ENCODE data around the gene MAML3.

The MAML3 gene

GRCh38 chr4:139668658-139669201, 485.3 kb downstream of the MAML3 start:
- TF ChIP-seq POLR2AphosphoS5 (IDR thresholded peaks at IDR 0.05; ENCODE audit: low read depth, low read length): no peak

- no peak for TF ChIP-seq TAF1 (IDR thresholded peaks at IDR 0.05; ENCODE audit: borderline replicate concordance, insufficient read depth, low read length)
- TF ChIP-seq POLR2AphosphoS5 (IDR thresholded peaks at IDR 0.05; ENCODE audit: low read depth, low read length): no peak
- TF ChIP-seq REST (IDR thresholded peaks at IDR 0.05; ENCODE audit: insufficient read depth in 1 of 2, low read depth in 2 of 2, low read length in 2 of 2): no peak
- no peak for TF ChIP-seq FOXP2 (optimal IDR thresholded peaks at IDR 0.05; ENCODE audit: borderline replicate concordance, extremely low read depth, extremely low read length, insufficient read depth)
- no peak for TF ChIP-seq SIN3A (IDR thresholded peaks at IDR 0.05; ENCODE audit: borderline replicate concordance, insufficient read depth, low read length)
These were observed 485.9 kb downstream of the MAML3 start for GRCh38 chr4:139668036-139668435.
